Osteocyte (in vitro differentiated cells): ENCODE data around the gene ZNF76. TPM values are rescaled to one million over a fixed set of nuclear protein-coding genes. Genes with fewer than 3 reads are reported as not detected.

Experiments used
- DNase-seq: peaks from one replicate; pipeline ENCODE4 v3.0.0; 2021; ENCODE audit warnings: mixed read lengths; ENCODE audit not compliant: unreplicated experiment; ENCODE audit errors: extremely low spot score
- H3K27ac Mint-ChIP-seq: one replicate; pipeline ENCODE4 v1.8.0; 2021; ENCODE audit warnings: mild to moderate bottlenecking, mixed read lengths; ENCODE audit not compliant: unreplicated experiment
- H3K27me3 Mint-ChIP-seq: one replicate; pipeline ENCODE4 v1.8.0; 2021; ENCODE audit warnings: mixed read lengths; ENCODE audit not compliant: unreplicated experiment
- H3K36me3 Mint-ChIP-seq: one replicate; pipeline ENCODE4 v1.8.0; 2021; ENCODE audit warnings: mixed read lengths; ENCODE audit not compliant: unreplicated experiment
- H3K4me1 Mint-ChIP-seq: one replicate; pipeline ENCODE4 v1.8.0; 2021; ENCODE audit warnings: mixed read lengths; ENCODE audit not compliant: unreplicated experiment
- H3K4me3 Mint-ChIP-seq: one replicate; pipeline ENCODE4 v1.8.0; 2021; ENCODE audit warnings: mild to moderate bottlenecking, moderate library complexity, mixed read lengths; ENCODE audit not compliant: unreplicated experiment
- H3K9me3 Mint-ChIP-seq: one replicate; pipeline ENCODE4 v1.8.0; 2021; ENCODE audit warnings: mixed read lengths; ENCODE audit not compliant: unreplicated experiment
- CTCF ChIP-seq: fragments of 200-600 bp; sonication (generic); IDR thresholded peaks from 2 replicates; pipeline ENCODE4 v1.5.0; 2021; ENCODE audit warnings: antibody characterized with exemption, mild to moderate bottlenecking, moderate library complexity
- total RNA-seq: library from RNA; stranded (reverse); gene quantifications from 2 replicates; pipeline ENCODE4 v1.2.1, GENCODE V29; 2021

ZNF76 gene
- total RNA-seq, 1 donor from 2014 or later = 32.9 TPM

DNA sequence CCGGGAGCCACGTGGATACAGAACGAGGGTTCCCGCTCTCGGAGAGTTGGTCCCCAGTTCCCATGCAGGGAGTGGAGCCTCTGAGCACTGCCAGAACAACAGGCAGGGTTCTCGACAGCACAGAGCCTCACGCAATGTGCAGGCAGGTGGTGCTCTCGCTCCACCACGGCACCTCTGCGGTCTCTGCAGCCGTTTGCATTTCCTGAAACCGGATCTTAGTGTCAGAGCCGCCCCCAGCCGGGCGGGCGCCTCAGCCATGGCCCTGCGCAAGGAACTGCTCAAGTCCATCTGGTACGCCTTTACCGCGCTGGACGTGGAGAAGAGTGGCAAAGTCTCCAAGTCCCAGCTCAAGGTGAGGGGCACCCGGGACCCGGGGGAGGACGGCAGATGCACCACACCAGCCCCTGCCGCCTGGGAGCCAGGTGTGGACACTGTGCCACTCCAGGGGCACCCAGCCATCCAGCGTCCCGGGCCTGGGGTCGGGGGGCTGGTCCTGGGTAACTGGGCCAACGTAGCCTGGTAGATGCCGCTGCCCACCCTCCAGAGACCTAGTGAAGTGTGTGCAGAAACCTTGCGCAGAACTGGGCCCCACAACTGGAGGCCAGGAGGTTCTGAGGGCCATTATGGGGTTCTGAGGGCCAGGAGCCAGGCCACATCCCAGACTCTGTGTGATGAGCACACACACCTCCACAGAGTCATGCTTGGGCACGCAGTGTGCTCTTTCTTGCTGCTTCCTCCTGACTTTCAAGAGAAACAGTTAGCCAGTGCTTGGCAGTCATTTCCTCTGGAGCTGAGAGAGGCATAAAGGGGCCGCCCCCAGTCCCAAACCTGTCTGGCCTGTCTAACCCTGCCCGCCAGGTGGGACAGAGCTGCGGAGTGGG is 38.3 kb downstream of the ZNF76 start, which contains the start of gene DEF6:
TSS of gene DEF6 (plus strand) at position 218 of the 881 bp plus-strand sequence. CDS start at position 257, 39 bp downstream.
- Mint-ChIP-seq H3K27ac (no peak within 1 kb of the TSS), H3K36me3 (peaks cover 13% of the 10 kb centered on the region), H3K4me3 (no peak within 1 kb of the TSS), H3K4me1 (peaks cover 11% of the 10 kb centered on the region), H3K27me3 (no peaks in the 10 kb centered on the region), H3K9me3 (no peaks in the 10 kb centered on the region)
- TF ChIP-seq CTCF = peak; percentile 69
- no peak for DNase-seq

GRCh38 chr6:35298625-35299140 is 39.1 kb downstream of the ZNF76 start:
- no peaks in the 10 kb centered on the region for H3K9me3 Mint-ChIP-seq
- no peak overlapping the region for H3K4me3 Mint-ChIP-seq
- no peak for DNase-seq
- no peak for TF ChIP-seq CTCF
- no peak overlapping the region for H3K27ac Mint-ChIP-seq
- H3K36me3 Mint-ChIP-seq = peaks cover 10% of the 10 kb centered on the region
- no peaks in the 10 kb centered on the region for H3K27me3 Mint-ChIP-seq
- peaks cover 17% of the 10 kb centered on the region for H3K4me1 Mint-ChIP-seq

DNA sequence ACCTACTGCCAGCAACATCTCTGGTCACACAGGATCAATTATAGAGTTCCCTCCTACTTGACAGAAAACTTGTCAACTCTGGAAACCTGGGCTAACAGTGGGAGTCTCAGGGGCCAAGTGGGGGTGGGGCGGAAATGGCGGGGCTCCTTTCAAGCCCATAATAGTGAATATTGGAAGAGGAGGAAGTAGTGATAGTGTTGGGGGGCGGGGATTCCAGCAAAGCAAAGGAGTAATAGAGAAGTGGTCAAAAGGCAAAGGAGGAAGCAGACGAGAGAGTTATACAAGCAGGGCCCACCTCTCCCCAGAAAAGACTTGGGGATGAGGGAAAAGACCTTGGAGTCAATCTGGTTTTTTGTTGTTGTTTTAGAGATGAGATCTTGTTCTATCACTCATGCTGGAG is 40.1 kb downstream of the ZNF76 start:
- H3K27me3 Mint-ChIP-seq = no peaks in the 10 kb centered on the region
- H3K4me1 Mint-ChIP-seq = peaks cover 17% of the 10 kb centered on the region
- peaks cover 3% of the 10 kb centered on the region for H3K36me3 Mint-ChIP-seq
- no peaks in the 10 kb centered on the region for H3K9me3 Mint-ChIP-seq
- H3K4me3 Mint-ChIP-seq = no peak overlapping the region
- no peak overlapping the region for H3K27ac Mint-ChIP-seq
- no peak for TF ChIP-seq CTCF
- no peak for DNase-seq

DNA sequence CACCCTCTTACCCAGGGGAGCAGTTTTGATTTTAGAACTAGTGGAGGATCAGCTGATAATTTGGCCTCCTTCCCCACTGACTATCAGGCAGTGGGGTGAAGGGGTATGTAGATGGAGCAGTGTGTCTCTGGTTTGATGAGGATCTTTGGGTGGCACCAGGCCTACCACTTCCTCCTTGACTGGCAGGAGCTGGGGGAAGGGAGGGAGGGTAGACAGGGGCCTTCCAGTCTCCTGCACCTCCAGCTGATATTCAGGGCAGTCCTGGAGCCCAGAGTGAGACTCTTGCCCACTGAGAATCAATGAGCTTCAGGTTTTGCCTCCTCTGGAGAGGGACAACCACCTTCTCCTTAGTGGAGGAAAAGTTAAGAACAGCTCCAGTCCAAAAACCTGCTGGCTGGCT is 41.3 kb downstream of the ZNF76 start:
- DNase-seq = no peak
- no peak for TF ChIP-seq CTCF
- Mint-ChIP-seq H3K4me3 (no peak overlapping the region), H3K9me3 (no peaks in the 10 kb centered on the region), H3K36me3 (no peaks in the 10 kb centered on the region), H3K4me1 (peaks cover 17% of the 10 kb centered on the region), H3K27ac (no peak overlapping the region), H3K27me3 (no peaks in the 10 kb centered on the region)

DNA sequence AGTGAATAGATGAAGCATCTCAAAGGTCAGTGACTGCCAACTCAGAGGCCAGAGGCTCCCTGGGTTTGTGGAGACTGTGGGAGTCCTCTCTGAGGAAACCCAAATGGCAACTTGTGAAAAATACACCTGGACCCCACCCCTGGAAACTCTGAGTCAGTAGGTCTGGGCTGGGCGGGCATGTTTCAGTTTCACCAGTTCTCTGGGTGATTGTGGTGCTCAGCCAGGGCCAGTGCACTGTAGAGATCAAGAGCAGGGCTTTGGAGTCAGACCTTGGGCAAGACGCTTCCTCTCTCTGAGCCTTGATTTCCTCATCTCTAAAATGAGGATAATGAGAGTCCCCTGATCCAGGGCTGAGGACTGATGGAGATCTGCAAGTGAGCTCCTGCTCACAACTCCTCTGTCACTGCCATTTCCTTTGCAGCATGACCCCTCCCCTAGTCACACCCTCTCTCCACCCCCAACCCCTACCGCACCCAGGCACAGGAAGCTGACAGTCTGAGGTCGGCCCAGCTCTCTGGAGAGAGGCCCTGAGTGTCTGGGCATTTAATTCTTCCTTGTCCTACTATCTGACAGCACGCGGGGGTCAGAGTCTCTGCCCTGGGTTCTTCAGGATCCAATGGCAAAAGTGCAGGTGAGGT is 43.2 kb downstream of the ZNF76 start:
- Mint-ChIP-seq H3K4me3 (no peak overlapping the region), H3K27ac (no peak overlapping the region), H3K4me1 (peaks cover 11% of the 10 kb centered on the region), H3K9me3 (no peaks in the 10 kb centered on the region), H3K27me3 (no peaks in the 10 kb centered on the region), H3K36me3 (no peaks in the 10 kb centered on the region)
- no peak for DNase-seq
- no peak for TF ChIP-seq CTCF
